Endothelial cell (in vitro differentiated cells): ENCODE measurements around the gene NXN. TPM values are rescaled to one million over a fixed set of nuclear protein-coding genes. Genes with fewer than 3 reads are reported as not detected.
A peak's percentile ranks its signal among the peaks of the same experiment; 100 is the strongest.

Source experiments
- DNase-seq: peaks from one replicate; pipeline ENCODE4 v3.0.0; 2021; ENCODE audit warnings: low spot score
- H3K27ac Mint-ChIP-seq: one replicate; pipeline ENCODE4 v1.8.0; 2021; ENCODE audit warnings: mixed read lengths, inconsistent platforms; ENCODE audit not compliant: unreplicated experiment
- H3K27me3 Mint-ChIP-seq: one replicate; pipeline ENCODE4 v1.8.0; 2021; ENCODE audit warnings: mild to moderate bottlenecking, moderate library complexity, mixed read lengths, inconsistent platforms; ENCODE audit not compliant: unreplicated experiment
- H3K36me3 Mint-ChIP-seq: one replicate; pipeline ENCODE4 v1.8.0; 2021; ENCODE audit warnings: mild to moderate bottlenecking, low read depth, mixed read lengths, inconsistent platforms; ENCODE audit not compliant: unreplicated experiment
- H3K4me1 Mint-ChIP-seq: one replicate; pipeline ENCODE4 v1.8.0; 2021; ENCODE audit warnings: mild to moderate bottlenecking, mixed read lengths, inconsistent platforms; ENCODE audit not compliant: unreplicated experiment
- H3K4me3 Mint-ChIP-seq: one replicate; pipeline ENCODE4 v1.8.0; 2021; ENCODE audit warnings: mild to moderate bottlenecking, mixed read lengths, inconsistent platforms; ENCODE audit not compliant: unreplicated experiment
- H3K9me3 Mint-ChIP-seq: one replicate; pipeline ENCODE4 v1.8.0; 2021; ENCODE audit warnings: mixed read lengths, inconsistent platforms; ENCODE audit not compliant: unreplicated experiment
- CTCF ChIP-seq: fragments of 200-600 bp; sonication (generic); IDR thresholded peaks from one replicate; pipeline ENCODE4 v1.5.0; 2021; ENCODE audit warnings: antibody characterized with exemption; ENCODE audit not compliant: unreplicated experiment
- total RNA-seq: library from RNA; stranded (reverse); fragmentation: NEBNext Ultra II Directional; extraction: Animal tissue kit (Norgen Biotek cat#: 25700); gene quantifications from one replicate; pipeline ENCODE4 v1.2.1, GENCODE V29; 2021; ENCODE audit not compliant: unreplicated experiment

NXN gene
- total RNA-seq, 1 donor from 2014 or later, result 53.9 TPM

GRCh38 chr17:981292-981658 is 1.7 kb upstream of the NXN start:
- H3K27me3 Mint-ChIP-seq, result peaks cover 6% of the 10 kb centered on the region
- peak; percentile 26 for TF ChIP-seq CTCF
- H3K27ac Mint-ChIP-seq, result no peak overlapping the region
- H3K36me3 Mint-ChIP-seq, result peaks cover 4% of the 10 kb centered on the region
- H3K4me1 Mint-ChIP-seq, result peaks cover 20% of the 10 kb centered on the region
- H3K9me3 Mint-ChIP-seq, result no peaks in the 10 kb centered on the region
- no peak overlapping the region for H3K4me3 Mint-ChIP-seq
- no peak for DNase-seq

- H3K4me3 Mint-ChIP-seq, result peak overlapping the region; percentile 93
- DNase-seq, result peak; percentile 74
- peak; percentile 63 for TF ChIP-seq CTCF
- H3K9me3 Mint-ChIP-seq, result no peaks in the 10 kb centered on the region
- peaks cover 4% of the 10 kb centered on the region for H3K36me3 Mint-ChIP-seq
- peaks cover 6% of the 10 kb centered on the region for H3K27me3 Mint-ChIP-seq
- peaks cover 23% of the 10 kb centered on the region for H3K4me1 Mint-ChIP-seq
- no peak overlapping the region for H3K27ac Mint-ChIP-seq
Observed at GRCh38 chr17:980406-981291, 1.1 kb upstream of the NXN start.

- Mint-ChIP-seq H3K27ac (no peak overlapping the region), H3K36me3 (peaks cover 4% of the 10 kb centered on the region), H3K9me3 (no peaks in the 10 kb centered on the region), H3K4me3 (no peak overlapping the region), H3K4me1 (peaks cover 31% of the 10 kb centered on the region), H3K27me3 (peaks cover 6% of the 10 kb centered on the region)
- no peak for TF ChIP-seq CTCF
- no peak for DNase-seq
Observed at GRCh38 chr17:979212-979538, 401 bp downstream of the NXN start.

- Mint-ChIP-seq H3K4me1 (peaks cover 31% of the 10 kb centered on the region), H3K27ac (peak overlapping the region; percentile 91), H3K36me3 (peaks cover 4% of the 10 kb centered on the region), H3K9me3 (no peaks in the 10 kb centered on the region), H3K4me3 (peak overlapping the region; percentile 98), H3K27me3 (peaks cover 6% of the 10 kb centered on the region)
- no peak for TF ChIP-seq CTCF
- peak; percentile 56 for DNase-seq
Observed at GRCh38 chr17:978103-979093, 1.2 kb downstream of the NXN start.
